OCI-LY3 (cell line): ENCODE measurements around the gene MXD4.

ENCODE experiments used
- H2AFZ ChIP-seq: fragments of 200-600, 300-600 bp; shearing (Covaris generic); 2 replicates; pipeline ENCODE4 v1.6.0; 2014; ENCODE audit warnings: antibody characterized with exemption, low read depth, low read length
- H3K27ac ChIP-seq: fragments of 200-600, 300-600 bp; sonication (generic); 2 replicates; pipeline ENCODE4 v1.5.1; 2014; ENCODE audit warnings: mild to moderate bottlenecking, low read length, moderate library complexity, mixed read lengths
- H3K27me3 ChIP-seq: fragments of 200-600, 300-600 bp; sonication (generic); 2 replicates; pipeline ENCODE4 v1.6.1; 2014; ENCODE audit warnings: low read depth, low read length, mixed read lengths
- H3K36me3 ChIP-seq: fragments of 200-600, 300-600 bp; sonication (generic); replicated peaks from 2 replicates; pipeline ENCODE3; 2014; ENCODE audit warnings: low read depth, low read length, mixed read lengths
- H3K4me1 ChIP-seq: fragments of 300-600, 200-600 bp; sonication (generic); 2 replicates; pipeline ENCODE4 v1.6.1; 2014; ENCODE audit warnings: low read length, mixed read lengths
- H3K4me2 ChIP-seq: fragments of 200-600, 300-600 bp; sonication (generic); 2 replicates; pipeline ENCODE4 v1.6.1; 2014; ENCODE audit warnings: low read length, mixed read lengths
- H3K4me3 ChIP-seq: fragments of 300-600, 200-600 bp; sonication (generic); 2 replicates; pipeline ENCODE4 v1.5.1; 2014; ENCODE audit warnings: antibody characterized with exemption, mild to moderate bottlenecking, low read length, moderate library complexity
- H3K79me2 ChIP-seq: fragments of 300-600, 200-600 bp; shearing (Covaris generic); 2 replicates; pipeline ENCODE4 v1.6.1; 2014; ENCODE audit warnings: mild to moderate bottlenecking, low read length, mixed read lengths
- H3K9ac ChIP-seq: fragments of 300-600, 200-600 bp; shearing (Covaris generic); 2 replicates; pipeline ENCODE4 v1.6.0; 2014; ENCODE audit warnings: mild to moderate bottlenecking, low read length, moderate library complexity
- H3K9me3 ChIP-seq: fragments of 200-600, 300-600 bp; shearing (Covaris generic); 2 replicates; pipeline ENCODE4 v1.6.1; 2014; ENCODE audit warnings: low read length, mixed read lengths; ENCODE audit not compliant: insufficient read depth
- H4K20me1 ChIP-seq: fragments of 200-600, 300-600 bp; sonication (generic); 2 replicates; pipeline ENCODE4 v1.6.1; 2016; ENCODE audit warnings: low read length, mixed read lengths; ENCODE audit not compliant: insufficient read depth
- EZH2phosphoT487 ChIP-seq: fragments of 200-600 bp; shearing (Covaris generic); IDR thresholded peaks from 2 replicates; pipeline ENCODE4 v1.6.1; 2018; ENCODE audit warnings: antibody characterized with exemption, mixed run types, low read depth
- TF ChIP-seq, protein P1 (sequence below): fragments of 200-600, 300-600 bp; sonication (generic); IDR thresholded peaks from 2 replicates; pipeline ENCODE4 v1.5.1; 2014; ENCODE audit warnings: antibody characterized with exemption, low read length, low read depth

The MXD4 gene

DNA sequence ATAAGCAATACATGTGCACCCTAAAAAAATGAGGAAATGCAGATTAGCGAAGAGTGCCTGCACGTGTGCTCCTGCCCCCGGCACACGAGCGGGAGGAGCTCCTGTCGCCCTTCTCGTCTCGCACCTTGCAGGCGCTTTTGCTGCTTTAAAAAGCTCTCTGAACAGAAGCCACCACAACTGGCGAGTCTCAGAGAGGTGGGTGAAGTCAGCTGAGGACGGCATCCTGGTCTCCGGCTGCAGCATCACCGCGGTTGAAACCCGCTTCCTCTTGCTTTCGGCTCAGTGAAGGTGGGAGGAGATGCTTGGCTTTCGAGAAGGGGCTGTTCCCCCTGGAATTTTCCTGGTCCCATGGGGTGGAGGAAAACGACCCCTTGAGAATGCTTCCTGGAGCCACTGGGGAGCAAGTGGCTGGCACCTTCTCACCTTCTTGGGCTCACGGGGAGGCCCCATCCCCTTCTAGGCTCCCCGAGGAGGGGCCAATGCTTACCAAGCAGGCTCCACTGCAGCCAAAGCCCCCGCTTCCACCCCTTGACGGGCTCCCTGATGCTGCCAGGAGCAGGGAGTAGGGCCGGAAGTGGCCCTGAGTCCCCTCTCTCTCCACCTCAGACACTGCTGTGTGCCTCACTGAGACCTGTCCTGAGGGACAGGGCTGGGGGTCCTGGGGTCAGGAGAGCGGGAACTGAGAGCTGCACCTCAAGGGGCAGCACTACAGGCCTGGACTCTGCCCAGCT, 29.2 kb upstream of the MXD4 start:
- Histone ChIP-seq H3K4me1 (peaks cover 5% of the 10 kb centered on the region), H2AFZ (no peak overlapping the region; the same call in 1 of the 2 replicates), H3K27ac (no peak overlapping the region), H3K36me3 (no peaks in the 10 kb centered on the region), H3K4me2 (peak overlapping the region; percentile 38), H3K9ac (no peak overlapping the region), H3K27me3 (no peaks in the 10 kb centered on the region), H4K20me1 (no peaks in the 10 kb centered on the region), H3K9me3 (no peaks in the 10 kb centered on the region), H3K4me3 (no peak overlapping the region), H3K79me2 (no peaks in the 10 kb centered on the region)
- TF ChIP-seq, protein P1, sequence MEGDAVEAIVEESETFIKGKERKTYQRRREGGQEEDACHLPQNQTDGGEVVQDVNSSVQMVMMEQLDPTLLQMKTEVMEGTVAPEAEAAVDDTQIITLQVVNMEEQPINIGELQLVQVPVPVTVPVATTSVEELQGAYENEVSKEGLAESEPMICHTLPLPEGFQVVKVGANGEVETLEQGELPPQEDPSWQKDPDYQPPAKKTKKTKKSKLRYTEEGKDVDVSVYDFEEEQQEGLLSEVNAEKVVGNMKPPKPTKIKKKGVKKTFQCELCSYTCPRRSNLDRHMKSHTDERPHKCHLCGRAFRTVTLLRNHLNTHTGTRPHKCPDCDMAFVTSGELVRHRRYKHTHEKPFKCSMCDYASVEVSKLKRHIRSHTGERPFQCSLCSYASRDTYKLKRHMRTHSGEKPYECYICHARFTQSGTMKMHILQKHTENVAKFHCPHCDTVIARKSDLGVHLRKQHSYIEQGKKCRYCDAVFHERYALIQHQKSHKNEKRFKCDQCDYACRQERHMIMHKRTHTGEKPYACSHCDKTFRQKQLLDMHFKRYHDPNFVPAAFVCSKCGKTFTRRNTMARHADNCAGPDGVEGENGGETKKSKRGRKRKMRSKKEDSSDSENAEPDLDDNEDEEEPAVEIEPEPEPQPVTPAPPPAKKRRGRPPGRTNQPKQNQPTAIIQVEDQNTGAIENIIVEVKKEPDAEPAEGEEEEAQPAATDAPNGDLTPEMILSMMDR: no peak
- TF ChIP-seq EZH2phosphoT487: no peak

DNA sequence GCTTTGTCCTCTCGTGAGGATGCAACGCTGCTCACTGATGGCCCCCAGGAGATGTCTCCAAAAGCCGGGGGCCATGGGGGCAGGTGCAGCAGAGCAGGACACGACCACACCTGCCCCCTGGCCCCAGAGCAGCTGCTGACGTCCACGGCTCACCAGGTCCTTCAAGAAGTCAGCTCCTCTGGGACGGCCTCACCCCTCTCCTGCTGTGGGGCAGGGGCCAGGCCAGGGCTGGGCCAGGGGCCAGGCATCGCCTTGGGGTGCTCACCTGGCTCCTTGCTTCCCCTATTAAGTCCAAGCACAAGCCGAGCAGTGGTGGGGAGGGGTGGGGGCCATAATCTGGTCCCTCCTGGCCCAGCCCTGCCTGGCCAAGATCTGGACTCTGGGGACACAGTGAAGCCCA, 28.6 kb upstream of the MXD4 start:
- Histone ChIP-seq H3K9me3 (no peaks in the 10 kb centered on the region), H3K9ac (no peak overlapping the region), H3K4me3 (no peak overlapping the region), H4K20me1 (no peaks in the 10 kb centered on the region), H3K4me2 (peak overlapping the region; percentile 38), H2AFZ (no peak overlapping the region), H3K36me3 (no peaks in the 10 kb centered on the region), H3K27ac (no peak overlapping the region), H3K4me1 (0 out of 2 replicates have a peak, but pooled peaks cover 3% of the 10 kb centered on the region), H3K79me2 (no peaks in the 10 kb centered on the region), H3K27me3 (no peaks in the 10 kb centered on the region)
- TF ChIP-seq EZH2phosphoT487: no peak
- TF ChIP-seq, protein P1: no peak

DNA sequence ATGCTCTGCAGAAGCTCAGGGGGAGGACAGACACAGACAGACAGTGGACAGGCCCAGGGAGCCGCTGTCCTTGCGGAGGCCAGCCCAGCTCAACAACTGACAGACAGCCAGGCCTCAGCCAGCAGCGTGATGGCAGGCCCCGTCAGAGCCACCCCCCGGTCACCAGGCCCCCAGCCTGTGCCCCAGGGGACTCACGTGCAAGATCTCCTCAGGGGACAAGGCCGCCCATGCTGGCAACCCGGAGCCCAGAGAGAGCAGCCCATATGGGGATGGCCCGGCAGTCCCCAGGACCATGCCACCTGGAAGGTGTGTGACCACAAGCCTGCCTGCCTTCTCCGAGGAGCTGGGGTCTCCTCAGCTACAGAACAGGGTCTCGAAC, 28.0 kb upstream of the MXD4 start:
- H3K4me3 ChIP-seq: no peak overlapping the region
- H3K4me2 ChIP-seq: no peak overlapping the region
- TF ChIP-seq, protein P1: no peak
- TF ChIP-seq EZH2phosphoT487: no peak
- H4K20me1 ChIP-seq: no peaks in the 10 kb centered on the region
- H3K4me1 ChIP-seq: 0 out of 2 replicates have a peak, but pooled peaks cover 3% of the 10 kb centered on the region
- no peak overlapping the region for H3K27ac ChIP-seq
- no peaks in the 10 kb centered on the region for H3K9me3 ChIP-seq
- no peaks in the 10 kb centered on the region for H3K79me2 ChIP-seq
- no peak overlapping the region for H2AFZ ChIP-seq
- H3K9ac ChIP-seq: no peak overlapping the region
- H3K36me3 ChIP-seq: no peaks in the 10 kb centered on the region
- H3K27me3 ChIP-seq: no peaks in the 10 kb centered on the region

DNA sequence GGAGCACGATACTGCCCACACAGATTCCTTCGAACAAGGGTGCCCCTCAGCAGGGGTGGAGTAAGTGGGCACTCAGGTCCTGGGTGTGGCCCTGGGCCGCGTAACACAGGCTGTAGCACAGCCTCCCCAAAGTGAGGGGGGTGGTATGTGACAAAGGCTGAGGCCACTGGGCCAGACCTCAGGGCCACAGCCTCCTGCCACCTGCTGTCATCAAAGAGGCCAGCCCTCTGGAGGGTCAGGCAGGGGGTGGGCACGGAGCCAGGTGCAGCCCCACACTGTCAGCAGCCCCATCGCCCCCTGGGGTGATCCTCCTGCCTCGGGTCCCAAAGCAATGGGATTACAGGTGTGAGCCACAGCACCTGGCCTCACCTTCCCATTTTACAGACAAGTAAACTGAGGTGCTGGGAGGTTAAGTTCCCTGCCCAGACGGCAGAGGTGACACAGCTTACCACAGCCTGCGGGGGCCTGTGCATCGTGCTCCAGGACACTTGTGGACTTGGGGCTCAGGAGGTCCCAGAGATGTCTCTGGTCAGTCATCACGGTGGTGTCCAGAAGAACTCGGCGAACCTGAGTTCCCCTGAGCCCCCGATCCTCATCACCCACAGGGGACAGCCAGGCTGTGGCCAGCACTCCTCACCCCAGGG, 27.5 kb upstream of the MXD4 start:
- Histone ChIP-seq H3K9ac (no peak overlapping the region), H4K20me1 (no peaks in the 10 kb centered on the region), H3K9me3 (no peaks in the 10 kb centered on the region), H3K4me3 (no peak overlapping the region), H3K36me3 (no peaks in the 10 kb centered on the region), H3K4me2 (no peak overlapping the region), H3K27me3 (no peaks in the 10 kb centered on the region), H3K79me2 (no peaks in the 10 kb centered on the region), H3K4me1 (0 out of 2 replicates have a peak, but pooled peaks cover 3% of the 10 kb centered on the region), H3K27ac (no peak overlapping the region), H2AFZ (no peak overlapping the region)
- TF ChIP-seq, protein P1: no peak
